Pancreas (tissue), 10 donors: ENCODE results near the gene LRRTM2. TPM values are rescaled to one million over a fixed set of nuclear protein-coding genes. Genes with fewer than 3 reads are reported as not detected.

Source experiments
- ATAC-seq, 4 donors: fragments of 200-7000 bp; cut with Tn5 transposase; one replicate each; pipeline versions ENCODE4 v1.8.0 to v1.9.1; 2020; ENCODE audit warnings: mild to moderate bottlenecking in 4 of 4, moderate library complexity in 4 of 4
- DNase-seq, 6 donors: peaks; one replicate each; pipeline ENCODE4 v3.0.0-alpha.2; 2020
- FAIRE-seq: peaks from 2 replicates; lab custom pipeline; 2012; peaks lifted over from hg19 to GRCh38; lab: Jason Lieb, UNC
- H3K27ac ChIP-seq, 4 donors: fragments of 200-600 bp; sonication (generic); 1 replicate in 3 of 4; 2 replicates in 1 of 4; pipeline versions ENCODE4 v1.5.0 to v1.8.0; 2020
- H3K27me3 ChIP-seq, 4 donors: fragments of 200-600 bp; one replicate each; pipeline ENCODE4 v1.8.0; 2021
- H3K36me3 ChIP-seq, 3 donors: fragments of 200-600 bp; sonication (generic) in 1 of 3; one replicate each; pipeline versions ENCODE4 v1.5.0 to v1.8.0; 2020 to 2021
- H3K4me1 ChIP-seq, 3 donors: fragments of 200-600 bp; one replicate each; pipeline ENCODE4 v1.8.0; 2021
- H3K4me3 ChIP-seq, 4 donors: fragments of 200-600 bp; sonication (generic) in 2 of 4; one replicate each; pipeline versions ENCODE4 v1.5.0 to v1.8.0; 2020 to 2021
- H3K9me3 ChIP-seq, 4 donors: fragments of 200-600 bp; one replicate each; pipeline ENCODE4 v1.8.0; 2021
- CTCF ChIP-seq, 4 donors: fragments of 200-600 bp; sonication (generic) in 3 of 4; IDR thresholded peaks; one replicate each; pipeline versions ENCODE4 v1.5.0 to v1.8.0; 2021; ENCODE audit warnings: antibody characterized with exemption in 4 of 4
- WGBS, 2 donors: extraction: QIAGEN DNeasy Blood & Tissue Kit; methylation state at CpG; one replicate each; pipeline ENCODE4 v1.1.7; 2013; 5-methylcytosine and 5-hydroxymethylcytosine counted together
- intact Hi-C, 3 donors: fragments of 100-400 bp; cut with DNase I; formaldehyde crosslinking; loops; one replicate each; pipeline versions ENCODE4 v1.11.1 to v1.14.2; 2022
- polyA plus RNA-seq, 2 donors: library from polyadenylated mRNA; stranded (reverse); fragments of 200-250 nt; gene quantifications; one replicate each; pipeline ENCODE4 v1.2.3, GENCODE V29; 2013
- total RNA-seq, 6 donors: library from RNA; stranded (reverse); fragmentation: NEBNext Ultra II Directional in 4 of 6; extraction: Animal tissue kit (Norgen Biotek cat#: 25700) in 4 of 6; gene quantifications; one replicate each; pipeline versions ENCODE4 v1.2.1 to v1.2.4, GENCODE V29; 2021 to 2023
- donor health status: healthy with polysubstance abuse.
- donor health status: DM: no; HTN: no; CAD: no; lungs with moderate emphysema.
- donor health status: DM: no; HTN: no; CAD: no.
- donor health status: control.
- donor health status: control.
- donor health status: Bipolar disorder and iron deficiency.
- donor health status: DM: yes; HTN: yes; CAD: no.
- donor health status: DM: no; HTN: no; CAD: no.
- donor health status: DM: no; HTN: no; CAD: no.
- donor health status: DM: yes; HTN: yes; CAD: no.

LRRTM2 gene
- total and polyA plus RNA-seq, 8 donors = 0.08 to 0.61 (median 0.28) TPM

GRCh38 chr5:138850865-138851435 lies 24.2 kb downstream of the LRRTM2 start:
- H3K9me3 ChIP-seq = no peaks in the 10 kb centered on the region
- ATAC-seq (no peak), FAIRE-seq (no peak), DNase-seq (no peak)
- 37 to 50% methylated on average over 2 of the region's 2 CpGs for WGBS, 2 donors
- no peaks in the 10 kb centered on the region for H3K36me3 ChIP-seq
- H3K4me1 ChIP-seq = peaks cover 4 to 12% (median 11%) of the 10 kb centered on the region in 3 donors
- TF ChIP-seq CTCF (IDR thresholded peaks at IDR 0.05) = no peak
- no peak overlapping the region for H3K4me3 ChIP-seq
- H3K27me3 ChIP-seq = no peaks in the 10 kb centered on the region
- intact Hi-C loops = no loop called here
- no peak overlapping the region for H3K27ac ChIP-seq

GRCh38 chr5:138849882-138850281 lies 25.3 kb downstream of the LRRTM2 start:
- no peaks in the 10 kb centered on the region for H3K27me3 ChIP-seq
- H3K9me3 ChIP-seq = no peaks in the 10 kb centered on the region
- H3K36me3 ChIP-seq = no peaks in the 10 kb centered on the region
- H3K4me3 ChIP-seq = no peak overlapping the region
- 79 to 85% methylated on average over 1 of the region's 1 CpG for WGBS, 2 donors
- TF ChIP-seq CTCF (IDR thresholded peaks at IDR 0.05) = no peak
- H3K4me1 ChIP-seq = peaks cover 9 to 18% (median 14%) of the 10 kb centered on the region in 3 donors
- no peak for FAIRE-seq
- intact Hi-C loops = no loop called here
- no peak overlapping the region for H3K27ac ChIP-seq
- no peak for ATAC-seq
- no peak for DNase-seq

- no peak for TF ChIP-seq CTCF (IDR thresholded peaks at IDR 0.05)
- Histone ChIP-seq H3K4me1 (peaks cover 14 to 22% (median 18%) of the 10 kb centered on the region in 3 donors), H3K36me3 (no peaks in the 10 kb centered on the region), H3K9me3 (no peaks in the 10 kb centered on the region), H3K4me3 (no peak overlapping the region), H3K27me3 (no peaks in the 10 kb centered on the region), H3K27ac (no peak overlapping the region)
- DNase-seq (no peak), FAIRE-seq (no peak), ATAC-seq (peak in 1 of 4 donors; percentile 22)
- WGBS, 2 donors = 13 to 30% methylated on average over 3 of the region's 3 CpGs
- intact Hi-C loops = no loop called here
Measured at GRCh38 chr5:138849439-138849838, 25.7 kb downstream of the LRRTM2 start.

- H3K36me3 ChIP-seq = no peaks in the 10 kb centered on the region
- H3K4me1 ChIP-seq = peaks cover 21 to 33% (median 32%) of the 10 kb centered on the region in 3 donors
- no peak for DNase-seq
- 39 to 41% methylated on average over 6 of the region's 6 CpGs for WGBS, 2 donors
- ATAC-seq = peak in 3 of 4 donors; percentile 59 to 82 (median 70)
- no peak for FAIRE-seq
- intact Hi-C loops = no loop called here
- peak overlapping the region in 2 of 4 donors; percentile 18 to 19 for H3K27ac ChIP-seq
- no peaks in the 10 kb centered on the region for H3K27me3 ChIP-seq
- no peak for TF ChIP-seq CTCF (IDR thresholded peaks at IDR 0.05)
- H3K9me3 ChIP-seq = no peaks in the 10 kb centered on the region
- no peak overlapping the region for H3K4me3 ChIP-seq
Measured at GRCh38 chr5:138844812-138845513, 30.2 kb downstream of the LRRTM2 start.

- ATAC-seq (no peak), DNase-seq (no peak), FAIRE-seq (no peak)
- Histone ChIP-seq H3K36me3 (no peaks in the 10 kb centered on the region), H3K9me3 (no peaks in the 10 kb centered on the region), H3K4me3 (no peak overlapping the region), H3K4me1 (peaks cover 12 to 29% (median 28%) of the 10 kb centered on the region in 3 donors), H3K27ac (no peak overlapping the region), H3K27me3 (no peaks in the 10 kb centered on the region)
- WGBS, 2 donors = 97 to 98% methylated on average over 4 of the region's 4 CpGs
- intact Hi-C loops = no loop called here
- TF ChIP-seq CTCF (IDR thresholded peaks at IDR 0.05) = no peak
Measured at GRCh38 chr5:138844125-138844461, 31.0 kb downstream of the LRRTM2 start.
